Natural killer cell (primary cell): Measurements from ENCODE around the gene MRPS18B. TPM values are rescaled to one million over a fixed set of nuclear protein-coding genes. Genes with fewer than 3 reads are reported as not detected.

Source experiments
- ATAC-seq, 3 donors: fragments of 150-1000 bp in 2 of 3; fragments of 200-7000 bp in 1 of 3; cut with Tn5 transposase; 1 replicate in 1 of 3; 2 replicates in 2 of 3; pipeline ENCODE4 v1.10.0; 2021; ENCODE audit warnings: mild to moderate bottlenecking in 2 of 3, moderate library complexity in 2 of 3
- DNase-seq, 2 donors: peaks; one replicate each; pipeline versions ENCODE4 v3.0.0 to v3.0.0-alpha.2; 2013 to 2021; ENCODE audit warnings: mixed read lengths in 1 of 2
- H3K27ac ChIP-seq: one replicate; pipeline ENCODE4 v1.5.1; 2013; ENCODE audit warnings: mild to moderate bottlenecking, low read length
- H3K27me3 ChIP-seq: one replicate; pipeline ENCODE4 v1.6.1; 2013; ENCODE audit warnings: low read length; ENCODE audit not compliant: control insufficient read depth, insufficient read depth
- H3K36me3 ChIP-seq: one replicate; pipeline ENCODE4 v1.6.1; 2013; ENCODE audit warnings: low read length; ENCODE audit not compliant: control insufficient read depth, insufficient read depth
- H3K4me1 ChIP-seq: one replicate; pipeline ENCODE4 v1.6.1; 2013; ENCODE audit warnings: low read length; ENCODE audit not compliant: control insufficient read depth, insufficient read depth
- H3K4me3 ChIP-seq: one replicate; pipeline ENCODE4 v1.5.1; 2013; ENCODE audit warnings: low read length
- H3K9me3 ChIP-seq: one replicate; pipeline ENCODE4 v1.6.1; 2013; ENCODE audit warnings: low read length; ENCODE audit not compliant: control insufficient read depth, insufficient read depth
- H3K27ac Mint-ChIP-seq, 2 donors: one replicate each; pipeline ENCODE4 v1.8.0; 2022; ENCODE audit warnings: mild to moderate bottlenecking in 2 of 2, mixed read lengths in 2 of 2, moderate library complexity in 1 of 2
- H3K27me3 Mint-ChIP-seq, 2 donors: one replicate each; pipeline ENCODE4 v1.8.0; 2022; ENCODE audit warnings: low read depth in 2 of 2, mixed read lengths in 2 of 2
- H3K36me3 Mint-ChIP-seq: one replicate; pipeline ENCODE4 v1.8.0; 2022; ENCODE audit warnings: mixed read lengths
- H3K4me1 Mint-ChIP-seq, 2 donors: one replicate each; pipeline ENCODE4 v1.8.0; 2022; ENCODE audit warnings: mixed read lengths in 2 of 2
- H3K4me3 Mint-ChIP-seq: one replicate; pipeline ENCODE4 v1.8.0; 2022; ENCODE audit warnings: mild to moderate bottlenecking, moderate library complexity, mixed read lengths
- H3K9me3 Mint-ChIP-seq, 2 donors: one replicate each; pipeline ENCODE4 v1.8.0; 2022; ENCODE audit warnings: mixed read lengths in 2 of 2
- WGBS: methylation state at CpG from one replicate; pipeline ENCODE4 v1.1.7; 2013; ENCODE audit warnings: missing lambda C conversion rate; ENCODE audit not compliant: insufficient coverage; 5-methylcytosine and 5-hydroxymethylcytosine counted together
- intact Hi-C: fragments of 100-400 bp; cut with micrococcal nuclease; formaldehyde crosslinking; loops from one replicate; pipeline ENCODE4 v1.14.2; 2022
- total RNA-seq, 4 donors: library from RNA; stranded (reverse); fragments of 120-200 nt in 1 of 4; gene quantifications; one replicate each; pipeline versions ENCODE4 v1.2.3 to v1.2.4, GENCODE V29; 2013 to 2022
- TF ChIP-seq, protein P1 (sequence below): fragments of 200-600 bp; IDR thresholded peaks from one replicate; pipeline ENCODE4 v1.8.0; 2022; ENCODE audit warnings: antibody characterized with exemption

Gene MRPS18B
- total RNA-seq, 3 donors from 2014 or later (not counting 1 experiment from before 2014, with no cell fraction given): 14.2 to 19.9 (median 16.6) TPM

DNA sequence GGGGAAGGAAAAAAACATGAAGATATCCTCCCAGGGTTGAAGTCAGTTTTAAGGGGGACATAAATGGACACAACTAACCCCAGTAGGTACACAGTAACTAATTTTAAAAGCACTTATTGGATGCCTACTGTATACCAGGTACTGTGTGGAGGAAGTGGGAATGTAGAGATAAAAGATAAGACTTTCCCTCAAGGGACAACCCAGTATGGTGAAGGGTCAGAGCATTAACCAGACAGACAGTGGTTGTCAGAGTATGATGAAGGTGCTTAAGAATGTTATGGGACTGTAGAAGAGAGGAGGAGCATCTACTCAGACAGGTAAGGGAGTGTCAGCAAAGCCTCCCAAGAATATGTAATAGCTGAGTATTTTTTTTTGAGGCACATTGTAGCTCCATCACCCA is 45.5 kb upstream of the MRPS18B start:
- H3K9me3 Mint-ChIP-seq: no peaks in the 10 kb centered on the region
- intact Hi-C loops: no loop called here
- TF ChIP-seq, protein P1, sequence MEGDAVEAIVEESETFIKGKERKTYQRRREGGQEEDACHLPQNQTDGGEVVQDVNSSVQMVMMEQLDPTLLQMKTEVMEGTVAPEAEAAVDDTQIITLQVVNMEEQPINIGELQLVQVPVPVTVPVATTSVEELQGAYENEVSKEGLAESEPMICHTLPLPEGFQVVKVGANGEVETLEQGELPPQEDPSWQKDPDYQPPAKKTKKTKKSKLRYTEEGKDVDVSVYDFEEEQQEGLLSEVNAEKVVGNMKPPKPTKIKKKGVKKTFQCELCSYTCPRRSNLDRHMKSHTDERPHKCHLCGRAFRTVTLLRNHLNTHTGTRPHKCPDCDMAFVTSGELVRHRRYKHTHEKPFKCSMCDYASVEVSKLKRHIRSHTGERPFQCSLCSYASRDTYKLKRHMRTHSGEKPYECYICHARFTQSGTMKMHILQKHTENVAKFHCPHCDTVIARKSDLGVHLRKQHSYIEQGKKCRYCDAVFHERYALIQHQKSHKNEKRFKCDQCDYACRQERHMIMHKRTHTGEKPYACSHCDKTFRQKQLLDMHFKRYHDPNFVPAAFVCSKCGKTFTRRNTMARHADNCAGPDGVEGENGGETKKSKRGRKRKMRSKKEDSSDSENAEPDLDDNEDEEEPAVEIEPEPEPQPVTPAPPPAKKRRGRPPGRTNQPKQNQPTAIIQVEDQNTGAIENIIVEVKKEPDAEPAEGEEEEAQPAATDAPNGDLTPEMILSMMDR: no peak
- no peaks in the 10 kb centered on the region for H3K9me3 ChIP-seq
- peak overlapping the region; percentile 87 for H3K27ac ChIP-seq
- H3K27me3 ChIP-seq: no peaks in the 10 kb centered on the region
- H3K36me3 ChIP-seq: peaks cover 9% of the 10 kb centered on the region
- H3K36me3 Mint-ChIP-seq: peaks cover 5% of the 10 kb centered on the region
- peak overlapping the region; percentile 95 for H3K4me3 Mint-ChIP-seq
- H3K27ac Mint-ChIP-seq: peak overlapping the region; percentile 98 to 99
- H3K4me1 ChIP-seq: peaks cover 19% of the 10 kb centered on the region
- H3K27me3 Mint-ChIP-seq: no peaks in the 10 kb centered on the region
- peaks cover 59 to 60% of the 10 kb centered on the region in 2 donors for H3K4me1 Mint-ChIP-seq
- no peak for ATAC-seq
- no peak for DNase-seq
- H3K4me3 ChIP-seq: peak overlapping the region; percentile 72

DNA sequence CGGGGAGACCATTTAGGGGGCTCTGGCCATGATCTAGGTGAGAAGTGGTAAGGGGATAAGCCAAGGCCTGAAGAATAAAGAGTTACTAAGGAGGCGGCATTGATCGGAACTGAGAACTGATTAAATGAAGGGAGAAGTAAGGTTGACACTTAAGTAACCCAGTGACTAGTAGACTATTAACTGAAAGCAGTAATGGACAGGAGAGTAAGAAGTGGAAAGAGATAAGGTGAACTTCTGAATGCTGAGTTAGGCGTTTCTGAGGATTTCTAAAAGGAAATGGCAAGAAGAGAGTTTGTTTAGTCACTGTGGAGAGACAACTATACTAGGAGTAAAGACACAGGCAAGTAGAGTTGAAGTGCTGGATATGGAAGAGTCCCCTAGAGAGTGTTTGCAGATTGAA is 44.5 kb upstream of the MRPS18B start:
- peak overlapping the region; percentile 98 to 99 for H3K27ac Mint-ChIP-seq
- H3K9me3 Mint-ChIP-seq: no peaks in the 10 kb centered on the region
- intact Hi-C loops: no loop called here
- Histone ChIP-seq H3K4me3 (no peak overlapping the region), H3K4me1 (peaks cover 19% of the 10 kb centered on the region), H3K36me3 (peaks cover 19% of the 10 kb centered on the region), H3K27me3 (no peaks in the 10 kb centered on the region), H3K27ac (no peak overlapping the region), H3K9me3 (no peaks in the 10 kb centered on the region)
- WGBS: 60% methylated on average over 4 of the region's 4 CpGs
- peak overlapping the region; percentile 45 for H3K4me3 Mint-ChIP-seq
- peaks cover 64% of the 10 kb centered on the region in 2 donors for H3K4me1 Mint-ChIP-seq
- H3K36me3 Mint-ChIP-seq: peaks cover 15% of the 10 kb centered on the region
- TF ChIP-seq, protein P1: no peak
- DNase-seq (no peak), ATAC-seq (no peak)
- H3K27me3 Mint-ChIP-seq: no peaks in the 10 kb centered on the region

DNA sequence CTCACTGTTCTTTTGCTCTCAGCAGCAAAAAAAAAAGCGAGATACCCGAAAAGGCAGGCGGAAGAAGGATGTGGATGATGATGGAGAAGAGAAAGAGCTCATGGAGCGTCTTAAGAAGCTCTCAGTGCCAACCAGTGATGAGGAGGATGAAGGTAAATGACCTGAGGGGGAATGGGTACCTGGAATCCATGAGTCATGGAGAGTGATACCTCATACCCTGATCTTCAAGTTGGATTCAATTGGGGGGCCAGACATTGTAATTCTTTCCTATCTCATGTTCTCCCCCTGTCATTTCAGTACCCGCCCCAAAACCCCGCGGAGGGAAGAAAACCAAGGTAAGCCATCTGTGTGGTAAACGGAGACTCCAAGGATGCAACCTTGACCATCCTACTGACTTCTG is 39.6 kb upstream of the MRPS18B start:
- intact Hi-C loops: no loop called here
- no peak overlapping the region for H3K27ac Mint-ChIP-seq
- H3K9me3 ChIP-seq: no peaks in the 10 kb centered on the region
- H3K4me1 Mint-ChIP-seq: peaks cover 31 to 34% of the 10 kb centered on the region in 2 donors
- no peak overlapping the region for H3K4me3 Mint-ChIP-seq
- no peaks in the 10 kb centered on the region for H3K9me3 Mint-ChIP-seq
- 100% methylated on average over 8 of the region's 8 CpGs for WGBS
- no peak overlapping the region for H3K27ac ChIP-seq
- no peaks in the 10 kb centered on the region for H3K27me3 ChIP-seq
- H3K4me1 ChIP-seq: no peaks in the 10 kb centered on the region
- DNase-seq: no peak
- no peak for ATAC-seq
- TF ChIP-seq, protein P1: no peak
- no peak overlapping the region for H3K4me3 ChIP-seq
- H3K36me3 ChIP-seq: peaks cover 60% of the 10 kb centered on the region
- H3K27me3 Mint-ChIP-seq: no peaks in the 10 kb centered on the region
- H3K36me3 Mint-ChIP-seq: peaks cover 17% of the 10 kb centered on the region

DNA sequence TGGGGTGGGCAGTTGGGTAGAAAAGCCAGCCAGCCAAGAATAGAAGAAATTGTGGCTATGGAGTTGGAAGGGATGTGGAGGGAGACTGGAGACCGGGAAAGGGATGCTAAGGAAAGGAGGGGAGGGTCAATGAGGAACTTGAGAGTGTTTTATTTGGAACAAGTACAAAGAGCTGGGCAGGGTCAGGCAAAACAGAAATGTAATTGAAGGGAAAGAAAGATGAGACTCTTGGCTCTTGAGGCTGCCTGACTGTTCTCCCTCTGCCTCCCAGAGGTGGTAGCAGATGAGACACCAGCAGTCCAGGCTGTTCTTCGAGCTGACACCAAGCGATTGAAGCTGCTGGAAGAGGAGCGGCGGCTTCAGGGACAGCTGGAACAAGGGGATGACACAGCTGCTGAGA is 33.7 kb upstream of the MRPS18B start:
- Histone ChIP-seq H3K4me1 (no peaks in the 10 kb centered on the region), H3K36me3 (peaks cover 83% of the 10 kb centered on the region), H3K9me3 (no peaks in the 10 kb centered on the region), H3K4me3 (no peak overlapping the region), H3K27ac (no peak overlapping the region), H3K27me3 (no peaks in the 10 kb centered on the region)
- Mint-ChIP-seq H3K4me1 (peaks cover 5% of the 10 kb centered on the region in 2 donors), H3K36me3 (peaks cover 8% of the 10 kb centered on the region), H3K27ac (peak overlapping the region in 1 of 2 donors; percentile 29), H3K4me3 (no peak overlapping the region), H3K9me3 (no peaks in the 10 kb centered on the region), H3K27me3 (no peaks in the 10 kb centered on the region)
- intact Hi-C loops: no loop called here
- DNase-seq: no peak
- TF ChIP-seq, protein P1: no peak
- no peak for ATAC-seq
- WGBS: over 99% methylated on average over 5 of the region's 5 CpGs
